Activated CD4-positive, alpha-beta T cell treated with anti-CD3 and anti-CD28 coated beads, Interleukin-2, amount 50 U/mL, for 48 hours (primary cell): ENCODE measurements around the gene CBFA2T3.

Experiments used
- DNase-seq, 2 experiments: peaks; one replicate each; pipeline ENCODE4 v3.0.0-alpha.2; 2020

The CBFA2T3 gene

GRCh38 chr16:88974080-88974915, 2.7 kb downstream of the CBFA2T3 start:
- DNase-seq: no peak

- no peak for DNase-seq
These were observed 3.5 kb downstream of the CBFA2T3 start for GRCh38 chr16:88973415-88974050.

- DNase-seq: no peak
These were observed 4.0 kb downstream of the CBFA2T3 start for GRCh38 chr16:88973007-88973410.

GRCh38 chr16:88972349-88972748, 4.7 kb downstream of the CBFA2T3 start:
- no peak for DNase-seq

GRCh38 chr16:88971371-88972097, 5.5 kb downstream of the CBFA2T3 start:
- no peak for DNase-seq

- no peak for DNase-seq
These were observed 6.4 kb downstream of the CBFA2T3 start for GRCh38 chr16:88970539-88971065.

- DNase-seq: no peak
These were observed 7.0 kb downstream of the CBFA2T3 start for GRCh38 chr16:88970050-88970449.

- no peak for DNase-seq
These were observed 7.6 kb downstream of the CBFA2T3 start for GRCh38 chr16:88969361-88969831.

- DNase-seq: no peak
These were observed 8.3 kb downstream of the CBFA2T3 start for GRCh38 chr16:88968589-88969280.

GRCh38 chr16:88967830-88968588, 9.0 kb downstream of the CBFA2T3 start:
- no peak for DNase-seq

GRCh38 chr16:88966986-88967829, 9.8 kb downstream of the CBFA2T3 start:
- DNase-seq: no peak

GRCh38 chr16:88965826-88966480, 11.1 kb downstream of the CBFA2T3 start:
- no peak for DNase-seq

GRCh38 chr16:88965411-88965810, 11.6 kb downstream of the CBFA2T3 start:
- DNase-seq: no peak

GRCh38 chr16:88964636-88965035, 12.4 kb downstream of the CBFA2T3 start:
- DNase-seq: no peak

GRCh38 chr16:88963583-88963982, 13.4 kb downstream of the CBFA2T3 start:
- DNase-seq: no peak

GRCh38 chr16:88962478-88963152, 14.4 kb downstream of the CBFA2T3 start:
- no peak for DNase-seq

GRCh38 chr16:88961011-88961410, 16.0 kb downstream of the CBFA2T3 start:
- no peak for DNase-seq

GRCh38 chr16:88960516-88960915, 16.5 kb downstream of the CBFA2T3 start:
- DNase-seq: no peak

GRCh38 chr16:88959022-88959421, 18.0 kb downstream of the CBFA2T3 start:
- DNase-seq: no peak
